Uterine smooth muscle cell (primary cell): ENCODE measurements around the gene MINDY1. TPM values are rescaled to one million over a fixed set of nuclear protein-coding genes. Genes with fewer than 3 reads are reported as not detected.

Source experiments
- total RNA-seq: library from RNA; depleted of rRNA; stranded (reverse); fragments of >200 nt; gene quantifications from 2 replicates; pipeline ENCODE4 v1.2.3, GENCODE V29; 2014

MINDY1 gene
- 5.7 and 6.0 TPM in 2 replicates for total RNA-seq

GRCh38 chr1:151006327-151007052 lies at the start of gene MINDY1:
MINDY1 (minus strand) TSS chr1:151006902; CDS start chr1:151002617, 4,285 bp downstream.

GRCh38 chr1:151047591-151047924 lies 40.9 kb upstream of the MINDY1 start, which contains the start of gene C1orf56:
C1orf56 (plus strand) TSS chr1:151047751; CDS start chr1:151047848, 97 bp downstream.

GRCh38 chr1:151036356-151036755 lies 29.7 kb upstream of the MINDY1 start, which contains the start of gene BNIPL:
BNIPL (plus strand) TSS chr1:151036586; CDS start chr1:151036726, 140 bp downstream.

GRCh38 chr1:151008244-151009205 lies 1.8 kb upstream of the MINDY1 start, which contains the start of gene PRUNE1:
PRUNE1 (plus strand) TSS chr1:151008449; CDS start chr1:151008633, 184 bp downstream.

GRCh38 chr1:150981805-150982712 lies 24.6 kb downstream of the MINDY1 start, which contains the start of gene ANXA9:
ANXA9 (plus strand) TSS chr1:150982292; CDS start chr1:150983106, 814 bp downstream.

GRCh38 chr1:150974580-150975478 lies 31.9 kb downstream of the MINDY1 start, which contains the start of gene CERS2:
CERS2 (minus strand) TSS chr1:150974835; CDS start chr1:150969090, 5,745 bp downstream.

Other genes with a start within 250 kb of the MINDY1 start
- gene CTSS, start 241.1 kb downstream of the MINDY1 start, total RNA-seq, result 2.7 and 5.2 TPM in 2 replicates
- gene CTSK, start 198.6 kb downstream of the MINDY1 start, total RNA-seq, result 199 and 485 TPM in 2 replicates
- 38.3 and 52.6 TPM in 2 replicates for gene ARNT, start 130.3 kb downstream of the MINDY1 start, total RNA-seq
- gene CTXND2, start 119.8 kb downstream of the MINDY1 start, total RNA-seq, result not detected in 2 replicates
- gene SETDB1, start 80.5 kb downstream of the MINDY1 start, total RNA-seq, result 31.2 and 35.1 TPM in 2 replicates
- 78.4 and 110 TPM in 2 replicates for gene CERS2, start 32.1 kb downstream of the MINDY1 start, total RNA-seq
- gene ANXA9, start 24.6 kb downstream of the MINDY1 start, total RNA-seq, result 1.1 and 1.3 TPM in 2 replicates
- gene PRUNE1, start 1.5 kb upstream of the MINDY1 start, total RNA-seq, result 4.0 and 4.6 TPM in 2 replicates
- 0.11 and 1.00 TPM in 2 replicates for gene BNIPL, start 29.7 kb upstream of the MINDY1 start, total RNA-seq
- gene C1orf56, start 40.8 kb upstream of the MINDY1 start, total RNA-seq, result 1.4 and 1.7 TPM in 2 replicates
- 41.1 and 44.4 TPM in 2 replicates for gene CDC42SE1, start 52.7 kb upstream of the MINDY1 start, total RNA-seq
- gene MLLT11, start 53.5 kb upstream of the MINDY1 start, total RNA-seq, result 5.0 and 6.9 TPM in 2 replicates
- 15.6 and 18.4 TPM in 2 replicates for gene GABPB2, start 63.9 kb upstream of the MINDY1 start, total RNA-seq
- gene SEMA6C, start 139.7 kb upstream of the MINDY1 start, total RNA-seq, result 0.66 and 0.75 TPM in 2 replicates
- gene TNFAIP8L2, start 149.7 kb upstream of the MINDY1 start, total RNA-seq, result not detected in 2 replicates
- 5.6 and 6.7 TPM in 2 replicates for gene LYSMD1, start 159.0 kb upstream of the MINDY1 start, total RNA-seq
- 18.4 and 23.9 TPM in 2 replicates for gene SCNM1, start 159.2 kb upstream of the MINDY1 start, total RNA-seq
- 0.22 TPM in 1 of 2 replicates, not detected in the other for gene TMOD4, start 169.1 kb upstream of the MINDY1 start, total RNA-seq
- 50.7 and 54.9 TPM in 2 replicates for gene VPS72, start 183.3 kb upstream of the MINDY1 start, total RNA-seq
- 66.1 and 76.1 TPM in 2 replicates for gene PIP5K1A, start 191.7 kb upstream of the MINDY1 start, total RNA-seq
- 243 and 344 TPM in 2 replicates for gene PSMD4, start 247.8 kb upstream of the MINDY1 start, total RNA-seq